Glomerular endothelial cell (primary cell): Measurements from ENCODE around the gene RNF213. TPM values are rescaled to one million over a fixed set of nuclear protein-coding genes. Genes with fewer than 3 reads are reported as not detected.

Experiments
- DNase-seq: peaks from one replicate; pipeline ENCODE4 v3.0.0-alpha.2; 2011; ENCODE audit warnings: low read depth, low spot score; ENCODE audit errors: extremely low read depth
- total RNA-seq: library from RNA; depleted of rRNA; stranded (reverse); fragments of >200 nt; gene quantifications from 2 replicates; pipeline ENCODE4 v1.2.3, GENCODE V29; 2015

RNF213 gene
- total RNA-seq, 1 donor from 2014 or later, result 209 TPM

DNA sequence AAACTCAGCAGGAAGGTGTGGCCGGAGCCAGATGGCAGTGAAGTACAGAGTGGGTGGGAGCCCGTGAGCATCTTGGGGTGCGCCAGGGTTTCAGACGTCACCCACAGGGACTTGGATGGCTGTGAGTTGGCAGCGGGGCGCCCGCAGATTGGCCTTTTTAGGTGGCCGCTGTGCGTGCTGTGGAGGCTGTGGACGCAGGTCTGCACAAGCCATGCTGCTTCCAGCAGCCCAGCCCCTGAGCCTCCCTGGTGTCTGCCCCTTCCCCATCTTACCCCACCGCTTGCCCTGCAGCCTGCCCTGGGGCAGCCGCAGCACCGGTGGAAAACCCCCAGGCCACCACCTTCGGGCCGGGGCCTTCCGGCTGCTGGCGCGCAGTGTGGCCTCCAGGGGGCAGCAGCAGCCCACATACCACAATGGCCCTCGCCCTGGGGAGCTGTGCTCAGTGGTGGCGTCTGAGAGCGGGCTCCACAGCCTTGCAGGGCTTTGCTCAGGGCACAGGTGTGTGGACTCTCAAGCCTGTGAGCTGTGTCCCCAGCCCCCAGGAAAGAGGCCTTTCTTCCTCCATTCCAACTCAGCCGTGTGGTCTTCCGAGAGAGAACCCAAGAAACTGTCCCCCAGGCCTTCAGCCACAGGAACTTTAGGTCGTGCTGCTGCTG, 166.1 kb downstream of the RNF213 start:
- DNase-seq, result no peak

DNA sequence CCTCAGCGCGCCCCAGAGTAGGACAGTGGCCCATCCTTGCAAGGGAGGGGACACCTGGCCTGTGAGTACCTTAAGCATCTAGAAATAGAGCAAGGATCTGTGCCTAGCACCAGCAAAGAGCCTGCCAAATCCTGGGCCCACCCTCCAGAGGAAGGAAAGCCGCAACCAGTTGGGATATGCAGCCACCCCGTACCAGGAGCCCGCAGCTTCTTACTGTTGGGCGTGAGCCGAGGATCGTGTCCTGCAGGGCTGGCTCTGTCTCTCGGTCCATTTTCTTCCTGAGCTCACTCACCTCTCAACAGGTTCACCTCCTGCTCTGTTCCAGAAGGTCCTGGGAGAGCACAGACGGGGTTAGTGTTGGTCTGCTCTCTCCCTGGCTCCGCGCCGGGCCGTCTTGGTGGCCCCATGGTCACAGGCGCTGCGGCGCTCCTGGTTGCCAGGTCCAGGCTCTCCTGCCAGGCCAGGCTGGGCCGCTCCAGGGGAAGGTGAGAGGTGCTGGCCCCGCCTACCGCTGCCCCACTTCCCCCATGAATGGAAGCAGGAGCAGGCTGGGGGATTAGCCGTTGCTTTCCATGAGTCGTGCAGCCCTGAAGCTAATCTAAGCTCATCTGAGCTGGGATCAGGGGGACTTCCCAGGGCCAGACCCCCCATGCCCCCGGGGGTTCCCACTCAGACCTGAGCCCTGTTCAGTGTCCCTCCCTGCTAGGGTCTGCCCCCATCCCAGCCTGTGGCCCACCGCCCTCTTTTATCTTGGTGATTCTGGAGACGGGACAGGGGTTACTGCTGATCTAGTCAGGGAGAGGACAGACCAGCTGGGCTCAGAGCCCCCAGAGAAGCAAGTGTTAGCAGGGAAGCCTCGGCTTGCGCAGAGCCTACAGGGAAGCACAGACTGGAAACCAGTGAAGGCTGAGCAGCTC, 167.0 kb downstream of the RNF213 start:
- DNase-seq, result no peak

DNA sequence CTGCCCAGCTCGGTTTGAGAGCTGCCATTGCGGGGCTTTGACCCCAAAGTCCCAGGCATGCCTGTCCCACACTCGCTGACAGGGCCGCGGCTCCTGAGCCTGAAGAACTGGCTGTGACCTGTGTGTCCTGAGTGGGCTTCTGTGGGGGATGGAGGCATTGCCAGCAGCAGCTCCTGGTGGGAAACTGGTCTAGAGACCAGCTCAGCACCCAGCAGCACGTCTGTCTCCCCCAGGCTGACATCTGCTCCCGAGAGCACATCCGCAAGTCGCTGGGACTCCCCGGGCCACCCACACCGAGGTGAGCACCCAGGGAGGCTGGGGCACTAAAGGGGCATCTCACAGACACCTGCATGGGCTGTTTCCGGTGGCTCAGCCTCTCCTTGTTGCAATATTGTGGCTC, 167.7 kb downstream of the RNF213 start:
- DNase-seq, result no peak

DNA sequence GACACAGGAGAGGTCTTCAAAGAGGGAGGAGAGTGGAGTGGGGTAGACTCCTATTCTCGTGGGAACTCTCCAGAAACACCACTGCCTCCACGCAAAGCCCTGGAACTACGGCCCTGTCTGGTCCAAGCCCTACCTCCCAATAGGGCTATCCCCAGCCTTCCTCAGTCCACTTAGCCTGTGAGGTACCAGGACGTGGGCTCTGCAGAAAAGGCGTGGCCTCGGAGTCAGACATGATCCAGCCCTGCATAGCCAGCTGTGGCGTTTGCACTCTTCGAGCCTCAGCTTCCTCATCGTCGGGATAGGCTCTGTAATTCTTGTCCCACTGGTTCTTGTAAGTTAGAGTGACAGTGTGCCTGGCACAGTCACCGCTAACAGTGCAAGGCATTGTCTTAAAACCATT, 168.1 kb downstream of the RNF213 start:
- DNase-seq, result no peak

DNA sequence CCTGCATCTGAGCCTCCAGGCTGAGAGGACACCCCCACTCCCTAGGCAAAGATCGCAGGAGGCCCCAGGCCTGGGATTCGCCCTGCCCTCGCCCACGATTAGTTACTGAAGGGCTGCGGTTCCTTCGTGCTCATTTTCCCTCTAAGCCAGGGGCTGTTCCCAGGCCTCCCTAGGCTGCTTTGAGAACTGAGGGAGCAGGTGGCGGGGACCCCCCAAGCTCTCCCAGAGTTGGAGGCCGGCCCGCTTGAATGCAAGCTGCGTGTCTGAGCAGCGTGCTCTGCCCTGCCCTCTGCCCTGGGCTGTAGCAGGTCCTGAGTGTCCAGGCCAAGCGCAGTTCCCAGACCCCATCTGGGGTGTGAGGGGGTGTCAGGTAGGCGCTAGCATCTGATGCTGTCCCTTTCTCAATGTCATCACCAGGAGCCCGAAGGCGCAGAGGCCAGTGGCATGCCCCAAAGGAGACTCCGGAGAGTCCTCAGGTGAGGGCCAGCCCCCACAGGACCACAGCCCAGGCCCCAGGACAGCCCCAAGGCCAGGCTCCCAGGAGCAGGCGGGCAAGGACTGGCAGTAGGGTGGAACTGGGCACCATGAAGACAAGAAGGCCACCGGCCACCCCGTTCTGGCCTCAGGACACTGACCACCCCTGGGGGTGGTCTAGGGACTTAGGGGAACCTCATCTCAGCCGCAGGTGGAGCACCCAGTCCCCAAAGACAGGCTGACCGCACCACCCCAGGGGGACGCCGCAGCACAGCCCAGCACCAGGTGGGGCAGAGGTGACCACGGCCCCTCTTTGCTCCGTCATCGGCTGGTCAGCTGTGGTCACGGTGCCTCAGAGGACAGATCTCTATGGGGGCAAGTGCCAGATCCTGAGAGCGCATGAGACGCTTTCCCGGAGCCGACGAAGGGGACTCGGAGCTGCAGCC, 169.0 kb downstream of the RNF213 start:
- no peak for DNase-seq

DNA sequence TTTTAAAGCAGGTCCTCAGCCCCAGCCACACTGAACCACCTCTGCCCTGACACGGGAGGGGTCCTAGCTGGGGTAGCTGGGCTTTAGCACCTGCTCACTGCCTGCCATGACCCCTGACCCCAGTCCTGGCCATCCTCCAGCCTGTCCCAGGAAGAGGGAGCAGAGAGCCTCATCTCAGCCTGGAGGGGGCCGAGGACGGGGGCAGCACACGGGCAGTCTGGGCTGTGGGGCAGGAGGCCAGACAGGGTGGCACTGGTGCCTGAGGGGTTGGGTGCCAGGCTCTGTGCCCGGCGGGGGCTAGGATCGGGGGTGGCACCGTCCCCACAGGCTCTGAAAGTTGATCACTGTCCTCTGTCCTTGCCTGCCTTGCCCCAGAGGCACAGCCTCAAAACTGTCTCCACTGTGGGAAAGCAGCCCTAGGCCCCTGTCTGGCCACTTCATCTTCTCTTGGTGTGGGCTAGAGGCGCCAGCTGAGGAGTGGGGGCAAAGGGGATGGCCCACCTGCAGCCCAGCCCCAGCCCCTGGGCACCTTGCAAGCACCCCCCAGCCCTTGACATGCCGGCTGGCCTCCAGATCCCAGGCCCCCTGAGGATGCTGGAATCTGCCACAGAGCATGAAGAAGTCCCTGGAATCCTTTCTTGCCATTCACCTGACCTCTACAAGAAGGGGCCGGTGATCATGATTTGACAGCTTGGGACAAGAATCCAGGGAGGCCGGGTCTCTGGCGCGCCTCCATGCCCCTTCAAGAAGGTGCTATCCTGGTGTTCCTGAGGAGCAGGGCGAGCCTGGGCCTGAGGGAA, 170.0 kb downstream of the RNF213 start:
- no peak for DNase-seq

DNA sequence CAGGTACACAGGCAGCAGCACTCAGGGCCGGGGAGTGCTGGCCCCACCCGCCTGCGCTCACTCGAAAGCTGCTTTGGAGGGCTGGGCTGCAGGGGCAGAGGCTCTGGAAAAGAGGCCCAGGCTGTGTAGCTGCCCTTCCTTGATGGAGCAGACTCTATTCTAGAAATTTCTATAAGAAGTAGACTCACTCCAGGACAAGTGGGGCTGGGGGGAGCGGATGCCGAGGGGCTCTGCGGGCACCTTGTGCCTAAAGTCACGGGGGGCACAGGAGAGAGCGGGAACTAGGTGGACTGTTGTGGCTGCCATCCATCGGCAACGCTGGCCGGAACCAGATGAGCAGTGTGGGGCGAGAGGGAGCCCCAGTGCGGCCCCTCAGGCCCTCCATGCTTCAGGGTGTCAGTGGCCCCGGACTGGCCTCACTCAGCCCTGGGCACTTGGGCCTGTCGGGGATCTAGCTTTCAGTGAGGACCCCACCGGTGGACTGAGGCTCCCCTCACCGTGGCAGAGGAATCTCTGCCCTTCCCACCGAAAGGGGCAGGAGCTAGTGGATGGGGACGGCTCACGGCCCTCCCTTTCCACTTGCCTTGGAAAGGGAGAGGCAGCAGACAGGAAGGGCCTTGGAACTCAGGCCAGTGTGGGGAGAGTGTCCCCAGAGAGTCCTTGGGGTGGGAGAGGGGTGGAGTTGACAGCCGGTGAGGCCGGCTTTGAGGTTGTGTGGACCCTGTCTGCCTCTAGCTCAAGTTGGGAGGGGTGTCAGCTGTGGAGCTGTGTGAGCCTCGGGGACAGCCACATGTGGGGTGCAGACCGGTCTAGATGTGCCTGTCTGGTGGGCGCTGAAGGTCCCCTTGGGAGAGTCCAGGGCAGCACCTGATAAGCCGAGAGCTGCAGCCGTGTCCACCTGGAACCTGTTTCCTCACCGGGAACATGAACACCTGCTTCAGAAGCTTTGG, 170.9 kb downstream of the RNF213 start:
- no peak for DNase-seq

DNA sequence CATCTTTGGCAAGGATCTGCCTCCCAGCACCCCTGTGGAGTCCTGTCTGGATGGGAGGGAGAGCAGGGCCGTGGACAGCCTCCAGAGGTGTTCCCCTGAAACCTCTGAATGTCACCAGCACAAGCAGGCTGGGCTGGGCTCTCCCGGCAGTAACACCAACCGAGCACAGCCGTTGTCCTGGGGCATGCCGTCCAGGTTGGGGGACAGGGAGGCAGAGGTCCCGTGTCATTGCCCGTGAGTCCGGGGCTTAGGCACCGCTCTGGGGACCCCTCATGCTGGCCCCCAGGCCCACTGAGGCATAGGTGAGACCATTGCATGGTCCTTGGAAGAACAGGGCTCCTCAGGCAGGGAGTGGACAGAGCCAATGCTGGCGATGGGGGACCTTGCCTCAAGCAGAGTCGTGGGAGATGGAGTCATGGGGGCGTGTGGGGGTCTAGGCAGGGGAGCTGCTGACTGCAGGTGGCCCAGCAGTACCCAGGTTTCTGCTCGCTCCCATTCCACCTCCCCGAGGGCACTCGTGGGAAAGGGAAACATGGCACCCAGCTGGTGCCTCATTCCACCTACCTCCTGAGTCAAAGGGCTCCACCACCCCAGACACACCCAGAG, 171.8 kb downstream of the RNF213 start:
- no peak for DNase-seq

DNA sequence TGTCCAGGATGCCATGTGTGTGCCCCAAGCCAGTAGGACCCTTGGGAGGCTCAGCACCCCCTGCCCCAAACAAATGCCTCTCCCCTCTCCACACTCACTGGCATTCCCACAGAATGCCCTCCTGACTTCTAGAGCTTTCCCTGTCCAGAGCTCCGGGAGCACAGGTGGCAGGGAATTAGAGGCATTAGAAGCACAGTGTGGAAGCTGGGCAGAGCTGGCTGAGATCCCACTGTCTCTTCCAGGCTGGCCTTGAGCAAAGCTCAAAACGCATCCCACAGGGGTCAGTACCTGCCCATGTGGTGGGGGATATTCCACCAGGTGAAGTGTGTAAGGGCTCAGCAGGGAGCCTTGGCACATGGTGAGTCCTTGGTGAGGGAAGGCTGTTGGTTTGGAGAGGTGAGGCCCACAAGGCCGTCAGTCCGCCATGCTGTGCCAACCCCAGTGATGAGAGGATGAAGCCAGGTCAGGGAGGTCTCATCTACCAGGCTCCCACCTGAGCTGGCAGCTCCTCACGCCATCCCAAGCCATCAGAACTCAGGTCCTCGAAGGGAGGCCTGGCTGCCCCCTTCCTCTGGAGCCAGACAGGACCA, 172.4 kb downstream of the RNF213 start:
- DNase-seq, result no peak

DNA sequence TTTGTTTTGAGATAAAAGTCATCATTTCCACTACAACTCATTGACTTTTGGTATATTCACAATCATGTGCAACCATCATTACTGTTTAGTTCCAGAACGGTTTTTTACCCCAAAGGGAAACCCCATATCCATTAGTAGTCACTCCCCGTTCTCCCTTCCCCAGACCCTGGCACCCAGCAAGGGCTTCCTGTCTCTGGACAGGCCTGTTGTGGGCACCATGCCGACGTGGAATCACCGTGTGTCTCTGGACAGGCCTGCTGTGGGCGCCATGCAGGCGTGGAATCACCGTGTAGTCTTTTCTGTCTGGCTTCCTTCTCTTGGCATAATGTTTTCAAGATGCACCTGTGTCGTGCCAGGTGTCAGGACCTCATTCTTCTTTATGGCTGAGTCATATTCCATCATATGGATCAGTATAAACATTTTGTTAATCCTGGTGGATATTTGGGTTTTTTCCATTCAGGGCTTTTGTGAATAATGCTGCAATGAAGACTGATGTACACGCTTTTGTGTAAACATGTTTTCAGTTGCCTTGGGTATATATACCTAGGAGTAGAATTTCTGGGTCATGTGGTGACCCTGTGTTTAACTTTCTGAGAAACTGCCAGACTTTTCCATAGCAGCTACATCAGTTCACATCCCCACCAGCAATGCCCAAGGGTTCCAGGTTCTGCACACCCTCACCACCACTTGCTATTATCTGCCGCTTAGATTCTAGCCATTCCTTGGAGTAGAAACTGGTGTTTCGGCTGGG, 173.4 kb downstream of the RNF213 start:
- no peak for DNase-seq

DNA sequence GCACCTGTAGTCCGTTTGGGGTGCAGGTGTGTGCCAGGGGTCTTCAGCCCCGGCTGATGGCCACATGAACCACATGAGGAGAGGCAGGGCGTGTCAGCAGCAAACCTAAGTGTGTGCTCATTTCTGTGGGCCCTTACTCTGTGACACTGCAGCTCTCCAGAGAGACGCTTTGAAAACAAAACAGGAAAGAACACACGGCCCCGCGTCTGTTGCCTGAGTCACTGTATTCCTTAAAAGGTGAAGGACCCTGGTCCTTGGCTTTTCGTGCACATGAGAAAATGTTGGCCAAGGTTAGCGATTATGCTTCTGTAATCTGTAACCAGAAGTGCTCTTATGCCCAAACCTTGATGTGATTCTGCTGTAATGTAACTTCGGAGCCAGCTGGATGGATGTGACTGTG, 176.9 kb downstream of the RNF213 start:
- DNase-seq, result no peak

DNA sequence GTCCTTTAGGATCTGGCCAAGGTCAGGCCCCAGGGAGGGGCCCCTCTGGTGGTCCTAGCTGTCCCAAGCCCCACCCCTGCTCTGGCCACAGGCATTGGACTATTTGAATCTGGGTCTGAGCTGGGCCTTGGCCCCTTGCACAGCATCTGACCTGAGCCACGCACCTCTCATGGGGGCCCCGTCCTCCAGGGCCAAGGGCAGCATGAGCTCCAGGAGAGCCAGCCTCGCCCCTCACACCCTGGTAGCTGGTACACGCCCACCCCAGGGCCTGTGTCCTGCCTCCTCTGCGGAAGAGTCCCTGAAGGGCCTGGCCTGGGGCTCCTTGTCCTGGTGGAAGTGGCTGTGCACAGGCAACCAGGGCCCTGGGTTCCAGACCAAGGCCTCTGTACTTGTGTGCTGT, 178.2 kb downstream of the RNF213 start:
- DNase-seq, result no peak

DNA sequence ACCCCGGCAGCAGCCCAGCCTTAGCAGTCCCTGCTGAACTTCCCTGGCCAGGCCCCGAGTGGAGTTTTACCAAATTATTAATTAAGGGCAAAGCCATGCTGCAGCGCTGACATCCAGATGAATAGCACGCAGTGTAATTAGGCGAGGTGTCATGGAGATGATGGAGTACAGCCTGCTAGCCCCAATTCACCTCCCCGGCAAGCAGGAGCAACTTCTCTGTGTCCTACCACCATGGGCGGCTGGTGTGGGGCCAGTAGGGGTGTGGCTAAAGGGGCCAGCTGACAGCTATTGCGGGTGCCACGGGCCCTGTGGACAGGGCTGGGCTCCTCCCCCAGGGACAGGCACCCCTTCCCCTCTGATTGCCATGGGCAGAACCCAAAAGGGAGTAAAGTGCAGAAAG, 178.8 kb downstream of the RNF213 start:
- no peak for DNase-seq

DNA sequence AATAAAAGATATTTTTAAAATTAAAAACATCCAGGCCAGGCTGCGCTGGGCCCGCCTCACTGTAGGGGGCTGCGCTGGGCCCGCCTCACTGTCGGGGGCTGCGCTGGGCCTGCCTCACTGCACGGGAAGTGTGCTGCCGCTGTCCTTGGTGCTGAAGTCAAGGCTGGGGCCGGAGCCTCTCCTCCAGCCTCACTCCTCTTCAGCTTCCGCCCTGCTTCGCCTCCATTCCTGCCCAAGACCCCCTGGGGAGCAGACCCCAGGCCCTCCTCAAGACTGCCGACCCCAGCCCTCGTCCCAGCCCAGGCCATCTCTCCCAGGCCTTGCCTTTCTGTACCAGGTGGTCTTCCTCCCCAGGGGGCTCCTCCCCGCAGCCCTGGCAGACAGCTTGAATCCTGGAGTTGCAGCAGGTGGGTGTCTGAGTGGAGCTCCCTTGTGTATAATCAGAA, 180.5 kb downstream of the RNF213 start:
- no peak for DNase-seq

DNA sequence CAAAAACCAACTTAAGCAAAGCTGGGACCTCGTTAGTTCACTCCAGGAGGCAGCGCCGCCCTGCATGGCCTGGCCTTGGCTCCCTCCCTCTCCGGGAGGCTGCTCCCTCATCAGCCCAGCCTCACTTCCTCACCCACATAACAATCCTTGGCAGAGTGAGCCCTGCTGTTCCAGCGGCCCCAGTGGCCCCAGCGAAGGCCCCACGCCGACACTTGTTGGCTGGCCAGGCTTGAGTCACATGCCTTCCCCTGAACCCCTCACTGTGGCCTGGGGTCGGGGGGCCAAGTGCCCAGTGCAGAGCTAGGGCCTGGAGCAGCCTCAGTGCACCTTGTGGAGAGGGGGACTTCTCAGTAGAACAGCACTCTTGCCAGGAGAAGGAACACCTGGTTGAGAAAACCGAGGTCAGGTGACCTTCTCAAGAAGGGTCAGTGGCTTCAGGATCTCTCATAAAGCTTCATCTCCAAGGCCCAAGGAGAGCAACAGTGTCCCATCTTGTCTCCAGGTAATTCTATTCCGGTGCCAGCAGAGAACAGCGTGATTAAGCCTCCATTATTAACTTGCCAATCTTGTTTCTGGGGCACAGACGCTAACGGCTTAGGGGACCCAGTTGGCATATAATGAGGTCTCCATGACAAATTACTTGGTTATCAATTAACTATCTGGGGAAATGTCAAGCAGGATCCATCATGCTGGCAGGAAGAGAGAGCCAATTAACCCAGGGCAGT, 181.1 kb downstream of the RNF213 start:
- no peak for DNase-seq

DNA sequence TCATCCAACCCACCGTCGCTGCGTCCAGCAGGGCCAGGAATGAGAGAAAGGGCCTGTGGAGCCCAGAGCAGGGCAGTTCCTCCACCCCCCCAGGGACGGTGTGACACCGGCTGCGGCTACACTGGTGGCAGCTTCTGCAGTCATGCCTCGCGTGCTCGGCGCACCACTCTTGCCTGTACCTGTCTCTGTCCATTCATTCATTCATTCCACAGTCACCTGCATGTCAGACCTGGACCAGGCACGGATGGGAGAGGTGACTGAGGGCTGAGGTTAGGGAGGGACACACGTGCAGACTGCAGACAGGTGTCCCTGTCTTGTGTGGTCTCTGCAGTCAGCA, 181.6 kb downstream of the RNF213 start:
- DNase-seq, result no peak

DNA sequence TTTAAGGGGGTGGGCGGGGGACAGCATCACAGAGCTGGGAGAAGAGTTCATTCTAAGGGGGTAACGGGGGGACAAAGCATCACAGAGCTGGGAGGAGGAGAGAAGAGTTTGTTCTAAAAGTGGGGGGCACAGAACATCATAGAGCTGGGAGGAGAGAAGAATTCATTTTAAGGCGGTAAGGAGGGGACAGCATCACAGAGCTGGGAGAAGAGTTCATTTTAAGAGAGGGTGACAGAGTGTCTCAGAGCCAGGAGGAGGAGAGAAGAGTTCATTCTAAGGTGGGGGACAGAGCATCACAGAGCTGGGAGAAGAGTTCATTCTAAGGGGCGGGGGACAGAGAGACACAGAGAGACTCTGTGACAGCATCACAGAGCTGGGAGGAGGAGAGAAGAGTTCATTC, 182.1 kb downstream of the RNF213 start:
- DNase-seq, result no peak
